ENCODE measurements around the gene WNK1. TPM values are rescaled to one million over a fixed set of nuclear protein-coding genes. Genes with fewer than 3 reads are reported as not detected.

WNK1 gene
- total and polyA plus RNA-seq, 7 donors, result 40.7 to 272 (median 230) TPM

GRCh38 chr12:951176-951575 is 198.8 kb downstream of the WNK1 start:
- H3K4me3 ChIP-seq, result no peak overlapping the region
- TF ChIP-seq CTCF (IDR thresholded peaks at IDR 0.05), result no peak
- H3K9me3 ChIP-seq, result no peaks in the 10 kb centered on the region
- no peaks in the 10 kb centered on the region for H3K36me3 ChIP-seq (ENCODE audit: insufficient read depth in 1 of 2, low read depth in 1 of 2)
- no peak overlapping the region for H3K27ac ChIP-seq
- DNase-seq (no peak), ATAC-seq (no peak)
- intact Hi-C loops (cut with DNase I), result loop anchor here (5.0 kb wide), 2 partner anchors 134 to 384 kb away; no protein-coding TSS in a partner anchor
- no peaks in the 10 kb centered on the region for H3K27me3 ChIP-seq (ENCODE audit: insufficient read depth in 3 of 3, low read length in 2 of 3)
- WGBS, 3 donors, result 38 to 56% (median 52%) methylated on average over 1 of the region's 1 CpG
- peaks cover 17% of the 10 kb centered on the region for H3K4me1 ChIP-seq

- Histone ChIP-seq H3K4me1 (no peaks in the 10 kb centered on the region), H3K36me3 (ENCODE audit: insufficient read depth in 1 of 2, low read depth in 1 of 2) (no peaks in the 10 kb centered on the region), H3K4me3 (no peak overlapping the region), H3K27ac (no peak overlapping the region), H3K9me3 (no peaks in the 10 kb centered on the region), H3K27me3 (ENCODE audit: insufficient read depth in 3 of 3, low read length in 2 of 3) (no peaks in the 10 kb centered on the region)
- intact Hi-C loops (cut with DNase I), result loop anchor here (5.0 kb wide), 2 partner anchors 136 to 386 kb away; no protein-coding TSS in a partner anchor
- whole genome bisulfite sequencing, 3 donors, result 71 to 75% (median 73%) methylated on average over 7 of the region's 7 CpGs
- no peak for TF ChIP-seq CTCF (IDR thresholded peaks at IDR 0.05)
- no peak for DNase-seq
- no peak for ATAC-seq
Observed at GRCh38 chr12:953776-954175, 201.4 kb downstream of the WNK1 start.

- H3K27ac ChIP-seq, result no peak overlapping the region
- no peak for TF ChIP-seq CTCF (IDR thresholded peaks at IDR 0.05)
- intact Hi-C loops (cut with DNase I), result loop anchor here (5.0 kb wide), 2 partner anchors 137 to 387 kb away; no protein-coding TSS in a partner anchor
Observed at GRCh38 chr12:954741-955140, 202.4 kb downstream of the WNK1 start.

GRCh38 chr12:955939-956338 is 203.6 kb downstream of the WNK1 start:
- no peaks in the 10 kb centered on the region for H3K9me3 ChIP-seq
- intact Hi-C loops (cut with DNase I), result no loop called here
- ATAC-seq (no peak), DNase-seq (no peak)
- no peak overlapping the region for H3K4me3 ChIP-seq
- no peaks in the 10 kb centered on the region for H3K4me1 ChIP-seq
- H3K27me3 ChIP-seq (ENCODE audit: insufficient read depth in 3 of 3, low read length in 2 of 3), result no peaks in the 10 kb centered on the region
- TF ChIP-seq CTCF (IDR thresholded peaks at IDR 0.05), result no peak
- 90 to 94% (median 93%) methylated on average over 6 of the region's 6 CpGs for WGBS, 3 donors
- H3K36me3 ChIP-seq (ENCODE audit: insufficient read depth in 1 of 2, low read depth in 1 of 2), result no peaks in the 10 kb centered on the region
- no peak overlapping the region for H3K27ac ChIP-seq

More at GRCh38 chr12:954741-955140, 202.4 kb downstream of the WNK1 start:
- H3K36me3 ChIP-seq (ENCODE audit: insufficient read depth in 1 of 2, low read depth in 1 of 2), result no peaks in the 10 kb centered on the region
- no peak overlapping the region for H3K4me3 ChIP-seq
- H3K27me3 ChIP-seq (ENCODE audit: insufficient read depth in 3 of 3, low read length in 2 of 3), result no peaks in the 10 kb centered on the region
- DNase-seq (no peak), ATAC-seq (no peak)
- no peaks in the 10 kb centered on the region for H3K4me1 ChIP-seq
- no peaks in the 10 kb centered on the region for H3K9me3 ChIP-seq

GRCh38 chr12:958588-959123 is 206.3 kb downstream of the WNK1 start:
- WGBS, 3 donors, result 45 to 51% (median 46%) methylated on average over 8 of the region's 8 CpGs
- TF ChIP-seq CTCF (IDR thresholded peaks at IDR 0.05), result no peak
- ATAC-seq (peak in 2 of 4 donors; percentile 33 to 38), DNase-seq (no peak)
- H3K27me3 ChIP-seq (ENCODE audit: insufficient read depth in 3 of 3, low read length in 2 of 3), result no peaks in the 10 kb centered on the region
- no peaks in the 10 kb centered on the region for H3K9me3 ChIP-seq
- H3K4me1 ChIP-seq, result no peaks in the 10 kb centered on the region
- no peak overlapping the region for H3K4me3 ChIP-seq
- H3K36me3 ChIP-seq (ENCODE audit: insufficient read depth in 1 of 2, low read depth in 1 of 2), result no peaks in the 10 kb centered on the region
- intact Hi-C loops (cut with DNase I), result no loop called here
- H3K27ac ChIP-seq, result no peak overlapping the region
